Measurements from ENCODE around the gene STPG2. TPM values are rescaled to one million over a fixed set of nuclear protein-coding genes. Genes with fewer than 3 reads are reported as not detected.

STPG2 gene
- total RNA-seq, 1 donor from 2014 or later = 0.75 TPM

DNA sequence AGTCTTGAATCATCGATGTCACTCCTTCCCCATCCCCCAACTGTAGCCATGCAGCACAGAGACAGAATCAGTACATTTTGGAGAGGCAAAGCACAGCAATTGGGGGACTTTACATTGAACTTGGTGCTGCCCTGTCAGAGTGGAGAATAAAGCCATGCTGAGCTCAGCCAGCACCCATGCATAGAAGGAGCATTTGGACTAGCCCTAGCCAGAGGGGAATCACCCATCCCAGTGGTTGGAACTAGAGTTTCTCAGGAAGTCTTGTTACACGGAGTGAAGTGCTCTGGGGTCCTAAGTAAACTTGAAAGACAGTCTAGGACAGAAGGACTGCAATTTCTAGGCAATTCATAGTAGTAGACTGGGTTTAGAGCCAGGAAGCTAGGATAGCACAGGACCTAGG is 49.6 kb downstream of the STPG2 start:
- no peak for DNase-seq (ENCODE audit: low read depth)

- DNase-seq (ENCODE audit: low read depth) = peak; percentile 45
These were observed 50.3 kb downstream of the STPG2 start for GRCh38 chr4:98092833-98093439.

DNA sequence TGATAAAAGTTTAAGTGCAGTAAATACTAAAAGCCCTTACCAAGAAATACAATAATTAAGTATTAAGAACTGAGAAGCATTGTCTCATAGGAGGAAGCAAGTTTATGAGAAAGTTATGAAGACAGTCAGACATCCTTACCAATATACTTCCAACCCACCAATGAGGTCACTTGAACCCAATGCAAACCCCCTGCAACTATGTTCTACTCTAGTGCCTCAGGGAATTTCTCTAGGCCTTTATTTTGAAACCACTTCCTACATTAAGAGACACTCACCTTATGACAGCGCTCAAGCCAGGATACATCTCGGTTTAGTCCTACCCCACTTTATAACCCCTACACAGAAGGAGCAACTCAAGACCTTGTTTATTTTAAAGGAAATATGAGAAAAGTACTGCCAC is 61.3 kb downstream of the STPG2 start:
- no peak for DNase-seq (ENCODE audit: low read depth)

DNA sequence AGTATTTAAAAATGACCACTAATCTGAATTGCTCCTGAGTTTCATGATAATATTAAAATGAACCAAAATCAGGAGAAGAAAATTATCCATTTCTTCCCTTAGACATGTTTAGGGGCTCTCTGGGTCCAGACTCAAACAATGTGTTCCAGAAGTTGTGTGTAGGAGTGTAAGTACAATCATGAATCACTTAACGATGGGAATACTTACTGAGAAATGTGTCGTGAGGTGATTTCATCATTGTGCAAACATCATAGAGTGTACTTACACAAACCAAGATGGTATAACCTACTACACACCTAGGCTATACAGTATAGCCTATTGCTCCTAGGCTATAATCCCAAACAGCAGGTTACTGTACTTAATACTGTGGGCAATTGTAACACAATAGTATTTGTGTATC is 74.8 kb downstream of the STPG2 start:
- DNase-seq (ENCODE audit: low read depth) = peak; percentile 3

DNA sequence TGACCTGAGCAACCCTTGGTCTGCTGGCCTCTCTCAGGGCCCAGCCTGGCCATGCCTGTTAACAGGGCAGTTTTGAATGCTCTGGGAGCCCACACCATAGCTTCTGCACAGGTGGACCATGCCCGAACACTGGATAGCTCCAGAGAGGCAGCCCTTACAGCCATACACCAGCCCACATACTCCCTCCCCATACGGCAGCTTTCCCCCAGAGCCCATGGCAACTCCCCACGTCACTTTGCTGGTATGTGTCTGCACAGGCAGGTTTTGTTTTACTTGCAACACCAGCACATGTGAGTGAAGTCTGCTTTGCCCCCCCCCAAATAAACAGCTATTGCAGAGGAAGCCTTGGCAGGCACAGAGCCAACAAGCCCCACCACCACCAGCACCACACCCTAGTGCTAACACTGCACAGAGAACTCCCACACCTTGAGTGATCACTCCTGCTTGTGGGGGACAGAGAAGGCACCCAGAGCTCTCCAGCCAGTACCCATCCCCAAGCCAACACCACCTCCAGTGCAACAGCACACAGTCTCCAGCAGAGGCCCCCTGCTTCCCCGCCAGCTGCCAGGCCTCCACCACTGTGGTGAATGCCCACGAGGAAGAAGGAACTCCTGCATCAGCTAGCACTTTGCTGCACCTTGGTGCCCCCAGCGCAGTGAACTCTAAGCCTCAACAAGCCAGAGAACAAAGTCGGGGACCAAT is 87.3 kb downstream of the STPG2 start:
- no peak for DNase-seq (ENCODE audit: low read depth)

GRCh38 chr4:98046665-98047064 is 96.6 kb downstream of the STPG2 start:
- no peak for DNase-seq (ENCODE audit: low read depth)

DNA sequence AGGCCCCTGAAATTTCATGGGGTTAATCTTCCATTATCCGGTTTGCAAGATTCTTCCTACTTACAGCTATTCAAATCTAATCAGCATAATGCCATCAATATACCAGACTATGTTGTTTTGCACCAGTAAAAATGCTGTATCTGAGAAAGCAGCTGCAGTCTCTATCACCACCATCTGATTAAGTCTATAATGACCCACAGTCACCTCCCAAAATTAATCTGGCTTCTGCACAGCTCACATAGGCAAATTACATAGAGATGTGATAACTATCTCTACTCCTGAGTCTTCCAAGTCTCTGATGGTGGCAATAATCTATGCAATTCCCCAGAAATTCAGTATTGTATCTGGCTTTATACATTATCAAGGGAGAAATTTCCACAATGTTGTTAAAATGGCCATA is 113.2 kb downstream of the STPG2 start:
- DNase-seq (ENCODE audit: low read depth) = no peak

GRCh38 chr4:98027827-98028226 is 115.4 kb downstream of the STPG2 start:
- peak; percentile 85 for DNase-seq (ENCODE audit: low read depth)

- no peak for DNase-seq (ENCODE audit: low read depth)
These were observed 116.9 kb downstream of the STPG2 start for GRCh38 chr4:98026362-98026761.

GRCh38 chr4:98006814-98007412 is 136.4 kb downstream of the STPG2 start:
- DNase-seq (ENCODE audit: low read depth) = no peak

GRCh38 chr4:98006060-98006459 is 137.2 kb downstream of the STPG2 start:
- no peak for DNase-seq (ENCODE audit: low read depth)

DNA sequence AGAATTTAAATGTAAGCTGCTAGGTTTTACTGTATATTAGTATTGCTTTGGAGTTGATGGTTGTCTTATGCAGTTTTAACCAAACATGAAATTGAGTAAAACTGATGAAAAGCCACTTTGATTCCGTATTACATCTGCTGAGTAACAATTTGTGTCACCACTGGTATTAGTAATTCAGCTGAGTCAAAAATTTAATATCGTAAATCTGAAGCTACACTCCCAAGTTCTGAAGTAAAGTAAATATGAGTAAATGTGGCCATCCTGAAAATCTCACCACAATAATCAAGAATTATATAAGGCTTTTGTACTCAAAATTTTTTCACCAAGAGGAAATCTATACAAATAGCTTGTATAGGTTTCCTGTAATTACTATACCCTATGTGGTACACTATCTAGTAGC is 142.3 kb downstream of the STPG2 start:
- no peak for DNase-seq (ENCODE audit: low read depth)

DNA sequence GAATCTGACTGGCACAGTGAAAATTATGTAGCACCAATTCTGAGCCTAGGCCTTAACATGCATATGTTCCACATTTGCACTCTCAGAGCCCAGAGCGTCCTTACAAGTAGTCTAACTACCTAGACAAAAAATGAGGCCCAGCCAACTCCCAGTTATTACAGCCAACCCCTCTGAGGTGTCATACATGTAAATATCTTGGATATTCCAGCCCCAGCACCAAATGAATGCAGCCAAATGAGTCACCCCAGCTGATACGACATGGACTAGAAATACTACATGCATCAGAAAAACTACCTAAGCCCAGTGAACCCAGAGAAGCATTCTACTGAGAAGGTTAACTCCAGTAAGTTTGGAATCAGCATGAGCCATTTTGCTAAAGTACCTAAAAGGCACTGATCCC is 145.1 kb downstream of the STPG2 start:
- DNase-seq (ENCODE audit: low read depth) = no peak

- peak; percentile 36 for DNase-seq (ENCODE audit: low read depth)
These were observed 148.4 kb downstream of the STPG2 start for GRCh38 chr4:97994765-97995465.

- DNase-seq (ENCODE audit: low read depth) = no peak
These were observed 152.9 kb downstream of the STPG2 start for GRCh38 chr4:97990409-97990808.

GRCh38 chr4:97987019-97987648 is 156.1 kb downstream of the STPG2 start:
- peak; percentile 80 for DNase-seq (ENCODE audit: low read depth)

DNA sequence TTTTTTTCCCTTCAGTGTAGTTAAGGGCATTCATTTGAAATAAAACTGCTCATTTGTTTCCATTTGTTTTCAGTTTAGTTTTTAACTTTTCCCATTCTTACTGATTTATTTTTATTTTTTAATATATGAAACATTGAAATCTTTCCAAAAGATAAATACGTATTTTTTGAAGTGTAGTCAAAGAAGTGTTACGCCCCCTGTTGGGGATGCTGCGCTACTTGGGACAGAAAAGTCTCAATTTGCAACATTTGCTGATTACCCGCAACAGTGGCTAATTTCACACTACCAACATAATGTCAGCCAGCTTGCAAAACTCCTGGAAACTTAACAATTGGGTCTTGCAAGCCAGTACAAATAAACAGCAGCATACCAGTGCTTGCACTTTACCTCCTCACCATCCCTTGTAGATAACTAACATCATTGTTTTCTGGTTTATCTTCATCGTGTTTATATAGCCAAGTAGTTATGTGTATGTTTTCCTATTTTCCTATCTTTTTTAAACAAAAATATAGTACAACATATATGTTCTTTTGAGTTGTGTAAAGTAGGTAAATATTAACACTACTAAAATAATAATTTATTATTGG is 158.6 kb downstream of the STPG2 start:
- no peak for DNase-seq (ENCODE audit: low read depth)

- peak; percentile 36 for DNase-seq (ENCODE audit: low read depth)
These were observed 164.3 kb downstream of the STPG2 start for GRCh38 chr4:97978791-97979488.

- peak; percentile 16 for DNase-seq (ENCODE audit: low read depth)
These were observed 189.9 kb downstream of the STPG2 start for GRCh38 chr4:97953171-97953941.

- DNase-seq (ENCODE audit: low read depth) = no peak
These were observed 190.5 kb downstream of the STPG2 start for GRCh38 chr4:97952763-97953162.
